Loucy (cell line): Measurements from ENCODE around the gene NCLN.

Experiments
- H2AFZ ChIP-seq: fragments of 200-600 bp; sonication (generic); 2 replicates; pipeline ENCODE4 v1.6.0; 2016; ENCODE audit warnings: antibody characterized with exemption, mild to moderate bottlenecking, low read length, moderate library complexity
- H3F3A ChIP-seq: fragments of 200-600 bp; 2 replicates; pipeline ENCODE4 v1.6.0; 2016; ENCODE audit warnings: antibody characterized with exemption, low read depth, mild to moderate bottlenecking
- H3K27me3 ChIP-seq: fragments of 200-600 bp; sonication (generic); 2 replicates; pipeline ENCODE4 v1.6.1; 2014; ENCODE audit warnings: low read length, mild to moderate bottlenecking; ENCODE audit not compliant: insufficient read depth, poor library complexity, severe bottlenecking
- H3K36me3 ChIP-seq: fragments of 200-600 bp; sonication (generic); 2 replicates; pipeline ENCODE4 v1.6.1; 2016; ENCODE audit warnings: low read length; ENCODE audit not compliant: insufficient read depth
- H3K4me1 ChIP-seq: fragments of 200-600 bp; sonication (generic); 2 replicates; pipeline ENCODE4 v1.5.1; 2014; ENCODE audit warnings: low read length, mild to moderate bottlenecking; ENCODE audit not compliant: insufficient read depth, poor library complexity, severe bottlenecking
- H3K4me2 ChIP-seq: fragments of 200-600 bp; sonication (generic); 2 replicates; pipeline ENCODE4 v1.6.0; 2014; ENCODE audit warnings: antibody characterized with exemption, low read length, low read depth, mild to moderate bottlenecking; ENCODE audit not compliant: poor library complexity, severe bottlenecking
- H3K4me3 ChIP-seq: fragments of 200-600 bp; sonication (generic); 2 replicates; pipeline ENCODE4 v1.5.1; 2014; ENCODE audit warnings: low read length, mild to moderate bottlenecking, mixed read lengths; ENCODE audit not compliant: poor library complexity, severe bottlenecking
- H3K79me2 ChIP-seq: fragments of 200-600 bp; sonication (generic); 2 replicates; pipeline ENCODE4 v1.6.1; 2014; ENCODE audit warnings: low read length; ENCODE audit not compliant: insufficient read depth
- H3K9ac ChIP-seq: fragments of 200-600 bp; sonication (generic); 2 replicates; pipeline ENCODE4 v1.6.0; 2014; ENCODE audit warnings: mild to moderate bottlenecking, low read depth, low read length, moderate library complexity; ENCODE audit not compliant: poor library complexity, severe bottlenecking
- H3K9me2 ChIP-seq: fragments of 200-600 bp; sonication (generic); replicated peaks from 2 replicates; pipeline ENCODE4 v1.6.1; 2016; ENCODE audit warnings: low read depth, low read length, mixed read lengths
- H3K9me3 ChIP-seq: fragments of 200-600 bp; sonication (generic); 2 replicates; pipeline ENCODE4 v1.6.1; 2014; ENCODE audit warnings: mild to moderate bottlenecking, antibody characterized with exemption, low read length, low read depth; ENCODE audit not compliant: insufficient read depth
- H4K20me1 ChIP-seq: fragments of 200-600 bp; sonication (generic); 2 replicates; pipeline ENCODE4 v1.6.0; 2014; ENCODE audit warnings: antibody characterized with exemption, low read length, mild to moderate bottlenecking; ENCODE audit not compliant: insufficient read depth, poor library complexity, severe bottlenecking
- EZH2phosphoT487 ChIP-seq: fragments of 200-600 bp; IDR thresholded peaks from 2 replicates; pipeline ENCODE4 v1.6.1; 2018; ENCODE audit warnings: antibody characterized with exemption, mild to moderate bottlenecking, moderate library complexity, borderline replicate concordance
- TF ChIP-seq, protein P1 (sequence below): fragments of 200-600 bp; sonication (generic); conservative IDR thresholded peaks from 2 replicates; pipeline ENCODE4 v1.5.1; 2014; ENCODE audit warnings: mild to moderate bottlenecking, antibody characterized with exemption, low read length

NCLN gene

DNA sequence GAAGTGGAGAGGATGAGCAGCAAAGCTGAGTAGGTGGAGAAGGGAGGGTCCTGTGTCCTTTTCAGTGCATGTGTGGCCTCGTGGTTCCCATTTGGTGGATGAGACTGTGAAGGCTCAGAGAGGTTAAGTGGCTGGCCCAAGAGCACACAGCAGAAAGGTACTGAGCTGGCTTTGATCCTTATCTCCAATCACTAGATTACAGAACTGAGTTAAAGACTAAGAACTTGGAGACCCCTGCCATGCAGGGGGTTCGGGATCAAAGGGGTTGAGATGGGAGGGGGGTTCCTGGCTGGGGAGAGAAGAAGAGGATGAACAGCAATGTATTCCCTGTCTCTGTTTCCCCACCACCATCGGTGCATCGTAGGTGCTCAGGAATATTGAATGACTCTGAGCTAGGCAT lies 50.5 kb downstream of the NCLN start:
- no peaks in the 10 kb centered on the region for H3K79me2 ChIP-seq
- H3K36me3 ChIP-seq: no peaks in the 10 kb centered on the region
- no peak overlapping the region for H2AFZ ChIP-seq
- H3K4me1 ChIP-seq: no peaks in the 10 kb centered on the region
- no peaks in the 10 kb centered on the region for H3K9me2 ChIP-seq
- TF ChIP-seq, protein P1, sequence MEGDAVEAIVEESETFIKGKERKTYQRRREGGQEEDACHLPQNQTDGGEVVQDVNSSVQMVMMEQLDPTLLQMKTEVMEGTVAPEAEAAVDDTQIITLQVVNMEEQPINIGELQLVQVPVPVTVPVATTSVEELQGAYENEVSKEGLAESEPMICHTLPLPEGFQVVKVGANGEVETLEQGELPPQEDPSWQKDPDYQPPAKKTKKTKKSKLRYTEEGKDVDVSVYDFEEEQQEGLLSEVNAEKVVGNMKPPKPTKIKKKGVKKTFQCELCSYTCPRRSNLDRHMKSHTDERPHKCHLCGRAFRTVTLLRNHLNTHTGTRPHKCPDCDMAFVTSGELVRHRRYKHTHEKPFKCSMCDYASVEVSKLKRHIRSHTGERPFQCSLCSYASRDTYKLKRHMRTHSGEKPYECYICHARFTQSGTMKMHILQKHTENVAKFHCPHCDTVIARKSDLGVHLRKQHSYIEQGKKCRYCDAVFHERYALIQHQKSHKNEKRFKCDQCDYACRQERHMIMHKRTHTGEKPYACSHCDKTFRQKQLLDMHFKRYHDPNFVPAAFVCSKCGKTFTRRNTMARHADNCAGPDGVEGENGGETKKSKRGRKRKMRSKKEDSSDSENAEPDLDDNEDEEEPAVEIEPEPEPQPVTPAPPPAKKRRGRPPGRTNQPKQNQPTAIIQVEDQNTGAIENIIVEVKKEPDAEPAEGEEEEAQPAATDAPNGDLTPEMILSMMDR: no peak
- H3K4me2 ChIP-seq: no peak overlapping the region
- H3K9ac ChIP-seq: no peak overlapping the region
- no peaks in the 10 kb centered on the region for H3K9me3 ChIP-seq
- H3F3A ChIP-seq: no peaks in the 10 kb centered on the region
- H3K27me3 ChIP-seq: no peaks in the 10 kb centered on the region
- H3K4me3 ChIP-seq: no peak overlapping the region
- no peaks in the 10 kb centered on the region for H4K20me1 ChIP-seq

DNA sequence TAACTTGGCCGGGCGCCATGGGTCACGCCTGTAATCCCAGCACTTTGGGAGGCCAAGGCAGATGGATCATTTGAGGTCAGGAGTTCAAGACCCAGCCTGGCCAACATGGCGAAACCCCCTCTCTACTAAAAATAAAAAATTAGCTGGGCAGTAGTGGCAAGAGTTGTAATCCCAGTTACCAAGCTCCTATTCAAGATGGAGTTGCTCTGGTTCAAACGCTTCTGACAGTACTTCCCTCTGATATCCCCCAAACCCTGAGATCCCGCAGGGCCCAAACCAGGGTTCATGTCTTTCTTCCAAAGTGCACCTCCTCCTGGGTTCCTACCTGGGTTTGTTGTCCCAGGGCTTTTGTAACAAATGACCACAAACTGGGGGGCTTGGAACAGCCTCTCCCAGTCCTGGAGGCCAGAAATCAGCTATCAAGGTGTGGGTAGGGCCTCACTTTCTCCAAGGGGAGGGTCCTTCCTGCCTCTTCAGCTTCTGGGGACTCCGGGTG lies 52.4 kb downstream of the NCLN start:
- H3K4me1 ChIP-seq: no peaks in the 10 kb centered on the region
- H3F3A ChIP-seq: no peaks in the 10 kb centered on the region
- no peaks in the 10 kb centered on the region for H3K27me3 ChIP-seq
- no peaks in the 10 kb centered on the region for H3K9me3 ChIP-seq
- H3K4me3 ChIP-seq: no peak overlapping the region
- H3K36me3 ChIP-seq: no peaks in the 10 kb centered on the region
- no peaks in the 10 kb centered on the region for H4K20me1 ChIP-seq
- no peak for TF ChIP-seq EZH2phosphoT487
- TF ChIP-seq, protein P1: no peak
- H3K79me2 ChIP-seq: no peaks in the 10 kb centered on the region
- no peaks in the 10 kb centered on the region for H3K9me2 ChIP-seq
- H2AFZ ChIP-seq: no peak overlapping the region
- H3K9ac ChIP-seq: no peak overlapping the region
- no peak overlapping the region for H3K4me2 ChIP-seq

DNA sequence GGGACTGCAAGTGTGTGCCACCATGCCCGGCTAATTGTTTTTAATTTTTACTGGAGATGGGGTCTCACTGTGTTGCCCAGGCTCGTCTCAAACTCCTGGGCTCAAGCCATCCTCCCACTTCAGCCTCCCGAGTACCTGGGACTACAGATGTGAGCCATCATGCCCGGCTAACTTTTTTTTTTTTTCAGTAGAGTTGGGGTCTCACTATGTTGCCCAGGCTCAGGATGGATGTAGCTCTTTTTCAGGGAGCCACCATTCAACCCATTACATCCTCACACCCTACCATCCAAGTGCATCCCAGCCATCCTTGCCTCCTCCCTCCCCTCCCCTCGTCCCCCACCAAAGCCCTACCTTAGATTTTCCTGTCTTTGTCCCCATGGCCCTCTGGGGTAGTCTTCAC lies 53.6 kb downstream of the NCLN start:
- Histone ChIP-seq H3K36me3 (no peaks in the 10 kb centered on the region), H3K9ac (no peak overlapping the region)
- TF ChIP-seq, protein P1: no peak
- TF ChIP-seq EZH2phosphoT487: no peak

More for the DNA sequence above, 53.6 kb downstream of the NCLN start:
- no peaks in the 10 kb centered on the region for H3F3A ChIP-seq
- H3K79me2 ChIP-seq: no peaks in the 10 kb centered on the region
- H4K20me1 ChIP-seq: no peaks in the 10 kb centered on the region
- H3K9me2 ChIP-seq: no peaks in the 10 kb centered on the region
- H3K4me3 ChIP-seq: no peak overlapping the region
- H3K4me2 ChIP-seq: no peak overlapping the region
- H3K4me1 ChIP-seq: no peaks in the 10 kb centered on the region
- no peaks in the 10 kb centered on the region for H3K9me3 ChIP-seq
- H2AFZ ChIP-seq: no peak overlapping the region
- H3K27me3 ChIP-seq: no peaks in the 10 kb centered on the region
